Activated CD4-positive, alpha-beta memory T cell treated with anti-CD3 and anti-CD28 coated beads, Interleukin-2, amount 10 ng/mL, durations not matched to agents 7 days and 5 days (primary cell): ENCODE measurements around the gene WNK1. TPM values are rescaled to one million over a fixed set of nuclear protein-coding genes. Genes with fewer than 3 reads are reported as not detected.
"Not testable (repeated sequence)": the region's sequence is repeated elsewhere in the genome, so short reads cannot be mapped to it uniquely, and the experiment has no call there.

ENCODE experiments used
- CTCF ChIA-PET: fragments of 350-600 bp; sonication (Branson Sonifier 250); formaldehyde crosslinking; loops from one replicate; lab custom pipeline; 2021; ENCODE audit warnings: antibody characterized with exemption, inconsistent platforms; lab: Charles Lee
- POLR2A ChIA-PET: fragments of 350-600 bp; sonication (Branson Sonifier 250); formaldehyde crosslinking; loops from one replicate; lab custom pipeline; 2021; ENCODE audit warnings: antibody characterized with exemption; lab: Charles Lee
- DNase-seq: peaks from one replicate; pipeline ENCODE4 v3.0.0-alpha.2; 2020
- H3K27ac Mint-ChIP-seq: one replicate; pipeline ENCODE4 v1.8.0; 2021; ENCODE audit warnings: mild to moderate bottlenecking, mixed read lengths
- H3K27me3 Mint-ChIP-seq: one replicate; pipeline ENCODE4 v1.8.0; 2021; ENCODE audit warnings: mixed read lengths
- H3K36me3 Mint-ChIP-seq: one replicate; pipeline ENCODE4 v1.8.0; 2021; ENCODE audit warnings: low read depth, mixed read lengths
- H3K4me1 Mint-ChIP-seq: one replicate; pipeline ENCODE4 v1.8.0; 2021; ENCODE audit warnings: mixed read lengths
- H3K4me3 Mint-ChIP-seq: one replicate; pipeline ENCODE4 v1.8.0; 2021; ENCODE audit warnings: mild to moderate bottlenecking, mixed read lengths
- H3K9me3 Mint-ChIP-seq: one replicate; pipeline ENCODE4 v1.8.0; 2021; ENCODE audit warnings: mixed read lengths
- total RNA-seq, 2 experiments: library from RNA; stranded (reverse); gene quantifications; one replicate each; pipeline ENCODE4 v1.2.3, GENCODE V29; 2021

Gene WNK1
- total RNA-seq, 2 experiments from 2014 or later = 154 to 180 TPM

DNA sequence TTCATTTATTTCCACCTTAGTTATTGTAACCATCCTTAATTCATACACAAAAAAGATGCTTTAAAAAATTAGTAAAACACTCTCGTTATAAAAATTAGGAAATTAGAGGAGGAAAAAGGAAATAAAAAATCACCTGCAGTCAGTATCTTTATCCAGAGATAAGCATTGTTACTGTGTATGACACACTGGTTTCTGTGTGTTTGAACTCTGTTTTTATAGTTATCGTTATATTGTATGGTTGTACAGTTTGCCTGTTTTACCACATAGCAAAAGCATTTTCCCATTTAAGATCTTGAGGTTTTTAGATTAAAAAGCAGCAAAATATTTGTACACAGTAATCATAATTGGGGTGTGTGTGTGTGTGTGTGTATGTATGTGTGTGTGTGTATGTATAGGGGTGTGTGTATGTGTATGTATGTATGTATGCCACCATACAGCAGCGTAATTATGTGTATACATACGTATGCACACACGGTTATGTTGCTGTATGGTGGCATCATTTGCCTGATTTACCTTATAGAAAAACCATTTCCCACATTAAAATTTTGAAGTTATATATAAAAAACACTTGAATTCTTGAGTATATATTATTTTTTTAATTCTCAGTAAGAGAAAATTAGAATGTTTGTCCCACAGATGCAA lies 19.8 kb downstream of the WNK1 start:
- DNase-seq = no peak
- Mint-ChIP-seq H3K4me3 (no peak overlapping the region), H3K27ac (no peak overlapping the region), H3K27me3 (no peaks in the 10 kb centered on the region), H3K4me1 (peaks cover 64% of the 10 kb centered on the region), H3K36me3 (peaks cover 16% of the 10 kb centered on the region), H3K9me3 (no peaks in the 10 kb centered on the region)
- CTCF ChIA-PET = interaction anchor here (2.1 kb wide), 1 partner anchor 12 kb away, joined by 7 read pairs; no protein-coding TSS in a partner anchor
- POLR2A ChIA-PET = interaction anchor here (0.8 to 1.5 kb wide), 2 partner anchors 20 to 21 kb away, joined by 3 to 4 read pairs; partner anchors contain the start of gene WNK1

DNA sequence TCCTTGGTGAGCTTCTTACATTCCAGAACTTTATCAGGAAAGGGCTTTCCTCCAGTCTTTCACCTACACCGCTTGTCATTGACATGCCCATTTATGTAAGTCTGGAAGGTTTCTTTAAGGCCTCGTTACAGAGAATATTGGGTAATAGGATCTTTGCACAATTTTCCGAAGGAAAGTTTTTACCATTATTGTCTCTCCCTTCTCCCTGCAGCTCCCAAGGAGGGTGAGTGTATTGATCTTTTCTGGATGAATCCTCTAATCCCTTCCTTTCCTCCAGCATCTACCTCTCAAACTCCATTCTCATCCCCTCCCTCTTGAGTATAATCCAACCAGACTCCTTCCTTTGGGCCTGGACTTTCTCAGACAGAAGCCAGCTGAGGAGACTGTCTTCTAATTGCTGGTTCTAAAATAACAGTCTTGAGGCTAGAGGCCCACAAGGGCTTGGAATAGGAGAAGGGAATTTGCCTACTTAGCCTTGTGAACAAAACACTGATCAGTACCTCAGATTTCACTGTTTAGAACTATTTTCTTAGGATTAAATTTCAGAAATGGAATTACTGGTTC lies 21.8 kb downstream of the WNK1 start:
- Mint-ChIP-seq H3K9me3 (no peaks in the 10 kb centered on the region), H3K27ac (no peak overlapping the region), H3K36me3 (peaks cover 14% of the 10 kb centered on the region), H3K4me3 (no peak overlapping the region), H3K27me3 (no peaks in the 10 kb centered on the region), H3K4me1 (peaks cover 69% of the 10 kb centered on the region)
- no peak for DNase-seq
- ChIA-PET CTCF (no interaction called here), POLR2A (no interaction called here)

DNA sequence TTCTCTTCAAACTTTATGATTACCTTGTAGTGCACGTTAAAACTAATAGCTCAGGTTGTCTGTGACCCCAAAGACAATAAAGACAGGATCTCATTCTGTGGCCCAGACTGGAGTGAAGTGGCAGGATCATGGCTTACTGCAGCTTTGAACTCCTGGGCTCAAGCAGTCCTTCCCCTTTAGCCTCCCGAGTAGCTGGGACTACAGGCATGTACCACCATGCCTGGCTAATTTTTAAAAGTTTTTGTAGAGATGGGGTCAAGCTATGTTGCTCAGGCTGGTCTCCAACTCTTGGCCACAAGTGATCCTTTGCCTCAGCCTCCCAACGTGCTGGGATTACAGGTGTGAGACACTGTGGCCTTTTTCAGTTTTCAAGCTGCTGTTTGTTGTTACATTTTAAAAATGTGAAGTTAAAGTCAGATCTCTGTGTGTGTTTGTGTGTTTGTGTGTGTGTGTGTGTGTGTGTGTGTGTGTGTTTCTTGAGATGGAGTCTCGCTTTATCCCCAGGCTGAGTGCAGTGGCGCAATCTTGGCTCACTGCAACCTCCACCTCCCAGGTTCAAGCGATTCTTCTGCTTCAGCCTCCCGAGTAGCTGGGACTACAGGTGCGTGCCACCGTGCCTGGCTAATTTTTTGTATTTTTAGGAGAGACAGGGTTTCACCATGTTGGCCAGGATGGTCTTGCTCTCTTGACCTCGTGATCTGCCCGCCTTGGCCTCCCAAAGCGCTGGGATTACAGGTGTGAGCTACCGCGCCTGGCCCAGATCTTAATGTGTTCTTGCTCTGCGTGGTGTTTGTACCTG lies 23.8 kb downstream of the WNK1 start:
- not testable (repeated sequence) for DNase-seq, H3K27me3 Mint-ChIP-seq, H3K4me3 Mint-ChIP-seq, H3K9me3 Mint-ChIP-seq, H3K27ac Mint-ChIP-seq
- Mint-ChIP-seq H3K36me3 (peaks cover 17% of the 10 kb centered on the region), H3K4me1 (peaks cover 75% of the 10 kb centered on the region)
- ChIA-PET CTCF (interaction anchor here (0.8 to 1.7 kb wide), 9 partner anchors 10 to 203 kb away, joined by 3 to 7 read pairs (median 4); no protein-coding TSS in a partner anchor), POLR2A (interaction anchor here (0.8 to 3.0 kb wide), 6 partner anchors 9 to 133 kb away, joined by 3 to 22 read pairs (median 3); no protein-coding TSS in a partner anchor)

DNA sequence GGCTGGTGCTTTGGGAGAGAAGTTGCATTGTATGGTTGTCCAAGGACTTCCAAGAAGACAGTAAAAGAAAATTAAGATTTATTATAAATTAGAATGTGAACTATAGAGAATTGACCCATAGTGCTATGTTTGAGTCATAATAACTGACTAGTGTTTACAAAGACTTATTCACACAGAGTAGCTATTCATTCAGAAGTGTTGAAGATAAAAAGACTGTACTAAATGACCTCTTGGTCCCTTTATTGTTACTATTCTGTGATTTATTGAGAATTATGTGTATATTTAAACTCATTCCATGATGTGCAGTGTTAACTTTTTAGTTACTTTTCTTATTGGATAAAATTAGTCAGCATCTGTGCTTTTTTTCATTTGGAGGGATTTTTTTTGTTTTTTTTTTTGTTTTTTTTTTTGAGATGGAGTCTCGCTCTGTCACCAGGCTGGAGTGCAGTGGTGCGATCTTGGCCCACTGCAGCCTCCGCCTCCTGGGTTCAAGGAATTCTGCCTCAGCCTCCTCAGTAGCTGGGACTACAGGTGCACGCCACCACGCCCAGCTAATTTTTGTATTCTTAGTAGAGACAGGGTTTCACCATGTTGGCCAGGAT lies 24.5 kb downstream of the WNK1 start:
- H3K4me1 Mint-ChIP-seq = peaks cover 75% of the 10 kb centered on the region
- not testable (repeated sequence) for H3K27me3 Mint-ChIP-seq, H3K9me3 Mint-ChIP-seq, H3K4me3 Mint-ChIP-seq, DNase-seq
- ChIA-PET POLR2A (interaction anchor here (0.7 to 3.0 kb wide), 9 partner anchors 9 to 300 kb away, joined by 3 to 22 read pairs (median 4); no protein-coding TSS in a partner anchor), CTCF (interaction anchor here (0.6 to 1.6 kb wide), 13 partner anchors 8 to 207 kb away, joined by 3 to 7 read pairs (median 4); no protein-coding TSS in a partner anchor)
- H3K27ac Mint-ChIP-seq = peak overlapping the region; percentile 24
- H3K36me3 Mint-ChIP-seq = peaks cover 17% of the 10 kb centered on the region

DNA sequence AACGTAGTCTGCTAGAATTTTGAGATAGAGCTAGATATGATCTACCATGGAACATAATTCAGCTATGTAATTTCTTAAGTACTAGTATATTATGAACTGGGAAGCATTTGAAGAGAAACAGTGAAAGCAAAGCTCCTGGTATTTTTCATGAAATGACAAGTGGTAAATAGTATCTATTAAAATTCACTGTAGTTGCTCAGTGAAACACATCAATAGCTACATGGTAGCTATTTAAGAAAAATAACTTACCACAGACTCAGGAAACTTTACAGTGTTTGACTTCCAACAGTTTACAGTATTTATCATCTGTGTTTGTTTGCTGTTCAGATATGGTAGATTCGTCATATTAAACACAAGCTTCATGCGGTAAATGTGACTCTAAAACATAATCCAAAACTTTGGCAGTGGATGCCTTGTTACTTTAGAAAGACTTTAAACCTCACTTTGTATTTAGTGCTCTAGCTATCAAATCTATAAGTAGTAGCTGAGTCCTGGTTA lies 25.2 kb downstream of the WNK1 start:
- Mint-ChIP-seq H3K4me3 (no peak overlapping the region), H3K36me3 (peaks cover 16% of the 10 kb centered on the region), H3K27me3 (no peaks in the 10 kb centered on the region), H3K4me1 (peaks cover 74% of the 10 kb centered on the region), H3K9me3 (no peaks in the 10 kb centered on the region), H3K27ac (no peak overlapping the region)
- ChIA-PET POLR2A (interaction anchor here (0.7 to 3.0 kb wide), 8 partner anchors 10 to 300 kb away, joined by 3 to 22 read pairs (median 4); no protein-coding TSS in a partner anchor), CTCF (interaction anchor here (0.6 to 1.5 kb wide), 14 partner anchors 9 to 324 kb away, joined by 3 to 6 read pairs (median 4); no protein-coding TSS in a partner anchor)
- DNase-seq = no peak

DNA sequence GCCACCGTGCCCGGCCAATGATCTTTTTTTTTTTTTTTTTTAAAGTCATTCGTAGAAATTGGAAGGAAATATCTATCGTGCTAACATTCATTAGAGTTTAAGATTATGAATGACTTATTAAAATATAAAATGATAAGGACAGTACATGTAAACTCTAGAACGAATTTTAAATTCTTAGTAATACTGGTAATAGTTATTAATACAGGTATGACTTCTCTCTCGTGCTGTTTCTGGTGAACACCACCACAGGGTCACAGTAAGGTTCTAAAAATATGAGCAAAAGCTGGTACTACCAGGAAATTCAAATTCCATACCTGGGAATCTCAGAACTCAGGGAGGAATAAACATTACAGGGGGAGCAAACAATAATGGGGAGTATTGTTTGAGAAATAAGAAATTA lies 26.2 kb downstream of the WNK1 start:
- Mint-ChIP-seq H3K36me3 (peaks cover 16% of the 10 kb centered on the region), H3K27ac (peak overlapping the region; percentile 66), H3K27me3 (no peaks in the 10 kb centered on the region), H3K9me3 (no peaks in the 10 kb centered on the region), H3K4me1 (peaks cover 64% of the 10 kb centered on the region), H3K4me3 (peak overlapping the region; percentile 62)
- POLR2A ChIA-PET = interaction anchor here (1.4 kb wide), 1 partner anchor 168 kb away, joined by 3 read pairs; no protein-coding TSS in a partner anchor
- no peak for DNase-seq
- CTCF ChIA-PET = interaction anchor here (1.5 kb wide), 1 partner anchor 38 kb away, joined by 4 read pairs; no protein-coding TSS in a partner anchor

DNA sequence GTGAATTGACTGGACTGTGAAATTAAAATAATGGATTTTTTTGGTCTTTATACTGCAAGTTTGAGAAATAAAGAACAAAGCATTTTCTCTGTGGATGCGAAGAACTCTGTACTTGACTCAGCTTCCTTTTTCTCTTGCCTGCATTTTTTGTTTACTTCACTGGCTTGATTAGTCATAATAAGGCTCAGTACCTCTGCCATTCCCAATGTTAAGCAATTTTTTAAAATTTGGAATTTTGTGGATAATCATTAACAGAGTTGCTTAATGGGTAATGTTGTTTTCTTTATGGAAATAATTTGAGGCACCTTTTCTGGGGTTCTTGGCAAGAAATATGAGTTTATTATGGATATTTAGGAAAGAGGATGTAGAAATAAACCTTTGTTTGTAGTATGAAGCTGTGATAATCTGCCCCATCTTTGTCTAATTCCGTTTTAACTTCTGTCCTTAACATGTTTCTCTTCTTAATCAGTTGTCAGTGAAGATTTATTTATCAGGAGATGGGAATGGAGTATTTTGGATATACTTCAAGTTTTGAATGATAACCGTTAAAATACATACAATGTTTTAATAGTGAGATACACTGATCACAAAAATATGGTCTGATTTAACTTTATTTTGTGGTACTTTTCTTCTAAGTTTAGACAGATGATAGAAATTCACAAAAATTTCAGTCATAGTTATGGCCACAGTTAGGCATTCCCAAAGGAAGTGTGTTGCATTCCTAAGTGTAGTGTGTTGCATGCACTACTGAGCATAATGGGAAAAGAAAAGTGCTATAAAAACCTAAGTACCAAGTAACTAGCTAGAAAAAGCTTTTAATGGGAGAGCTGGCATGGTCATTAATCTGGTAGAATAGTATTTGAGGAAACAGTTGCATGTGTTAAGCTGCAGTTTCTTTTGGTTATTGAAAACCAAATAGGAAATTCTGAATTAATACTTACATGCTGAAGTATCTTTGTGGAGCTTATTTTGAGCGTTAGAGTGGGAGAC lies 27.7 kb downstream of the WNK1 start:
- DNase-seq = no peak
- no peaks in the 10 kb centered on the region for H3K27me3 Mint-ChIP-seq
- ChIA-PET POLR2A (interaction anchor here (0.7 to 2.8 kb wide), 8 partner anchors 11 to 212 kb away, joined by 3 to 18 read pairs (median 4); no protein-coding TSS in a partner anchor), CTCF (interaction anchor here (0.6 to 2.5 kb wide), 12 partner anchors 12 to 318 kb away, joined by 3 to 11 read pairs (median 4); partner anchors contain the start of gene RAD52)
- H3K4me1 Mint-ChIP-seq = peaks cover 61% of the 10 kb centered on the region
- no peaks in the 10 kb centered on the region for H3K9me3 Mint-ChIP-seq
- H3K36me3 Mint-ChIP-seq = peaks cover 13% of the 10 kb centered on the region
- H3K4me3 Mint-ChIP-seq = peak overlapping the region; percentile 65
- H3K27ac Mint-ChIP-seq = peak overlapping the region; percentile 41

DNA sequence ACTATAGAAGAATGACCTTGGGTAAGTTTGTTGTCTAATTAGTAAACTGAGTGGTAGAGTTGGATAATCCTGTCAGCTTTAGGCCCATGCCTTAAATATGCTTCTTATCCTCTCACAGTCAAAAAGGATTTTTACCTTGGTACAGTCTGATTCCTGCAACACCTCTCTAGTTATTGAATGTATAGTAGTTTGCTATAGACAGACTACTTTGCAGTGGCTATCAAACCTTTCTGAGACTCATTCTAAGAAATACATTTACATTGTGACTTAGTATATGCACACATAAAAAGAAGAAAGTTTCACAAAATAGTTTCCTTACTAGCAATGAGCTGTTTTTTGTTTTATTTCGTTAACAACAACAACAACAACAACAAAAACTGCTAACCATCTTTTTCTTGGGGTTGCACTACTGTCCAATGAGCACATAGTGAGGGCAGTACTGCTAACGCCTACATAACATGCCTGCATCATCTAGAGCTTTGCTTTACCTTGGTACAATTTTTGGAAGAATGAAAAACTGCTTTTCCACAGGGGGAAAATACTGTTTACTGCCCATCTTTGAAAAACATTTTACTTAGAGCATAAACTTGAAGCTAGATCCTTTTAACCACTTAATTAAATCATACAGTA lies 28.5 kb downstream of the WNK1 start:
- Mint-ChIP-seq H3K9me3 (no peaks in the 10 kb centered on the region), H3K27ac (no peak overlapping the region), H3K36me3 (peaks cover 11% of the 10 kb centered on the region), H3K27me3 (no peaks in the 10 kb centered on the region), H3K4me3 (no peak overlapping the region), H3K4me1 (peaks cover 62% of the 10 kb centered on the region)
- DNase-seq = no peak
- ChIA-PET CTCF (interaction anchor here (0.7 to 2.5 kb wide), 11 partner anchors 13 to 211 kb away, joined by 3 to 11 read pairs (median 3); partner anchors contain the start of gene RAD52), POLR2A (interaction anchor here (0.7 to 2.8 kb wide), 6 partner anchors 10 to 61 kb away, joined by 3 to 18 read pairs (median 4); no protein-coding TSS in a partner anchor)

DNA sequence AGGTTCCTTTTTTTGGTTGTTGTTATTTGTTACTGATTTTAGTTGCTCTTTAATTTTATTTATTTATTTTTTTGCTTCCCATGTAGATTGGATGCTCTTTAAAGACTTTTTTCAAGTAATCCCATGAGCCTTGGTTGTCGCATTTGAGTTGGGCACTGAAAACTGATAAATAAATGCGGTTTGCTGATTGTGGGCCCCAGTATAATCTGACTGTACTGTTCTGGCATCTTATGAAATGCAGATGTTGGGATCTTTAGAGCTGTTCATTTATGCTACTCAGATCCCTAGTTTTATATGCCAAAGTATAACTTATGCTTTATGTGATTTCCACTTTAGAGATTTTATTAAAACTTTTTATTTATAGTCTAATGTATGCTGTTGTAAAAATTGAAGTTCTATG lies 33.3 kb downstream of the WNK1 start:
- ChIA-PET POLR2A (interaction anchor here (1.2 kb wide), 1 partner anchor 9 kb away, joined by 3 read pairs; no protein-coding TSS in a partner anchor), CTCF (interaction anchor here (0.7 to 1.3 kb wide), 2 partner anchors 10 to 15 kb away, joined by 3 to 4 read pairs; no protein-coding TSS in a partner anchor)
- Mint-ChIP-seq H3K27me3 (no peaks in the 10 kb centered on the region), H3K36me3 (peaks cover 18% of the 10 kb centered on the region), H3K4me3 (no peak overlapping the region), H3K27ac (no peak overlapping the region), H3K4me1 (peaks cover 55% of the 10 kb centered on the region), H3K9me3 (peaks cover 2% of the 10 kb centered on the region)
- DNase-seq = no peak

DNA sequence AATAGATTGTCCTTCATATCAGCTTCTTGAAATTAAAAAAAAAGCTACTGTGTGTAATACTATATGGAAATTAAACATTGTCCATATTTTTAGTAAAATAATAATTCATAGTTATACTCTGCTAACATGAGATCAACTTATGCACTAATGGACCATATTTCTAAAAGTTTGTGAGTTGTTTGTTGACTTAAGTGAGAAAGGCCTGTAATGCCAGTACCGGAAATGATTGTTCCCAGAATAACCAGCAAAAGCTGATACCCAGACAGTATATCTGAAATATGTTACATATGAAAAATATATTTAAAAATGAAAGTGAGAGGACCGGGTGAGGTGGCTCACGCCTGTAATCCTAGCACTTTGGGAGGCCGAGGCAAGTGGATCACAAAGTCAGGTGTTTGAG lies 35.9 kb downstream of the WNK1 start:
- Mint-ChIP-seq H3K27ac (no peak overlapping the region), H3K27me3 (no peaks in the 10 kb centered on the region), H3K36me3 (peaks cover 18% of the 10 kb centered on the region), H3K4me3 (no peak overlapping the region), H3K9me3 (peaks cover 2% of the 10 kb centered on the region), H3K4me1 (peaks cover 57% of the 10 kb centered on the region)
- CTCF ChIA-PET = interaction anchor here (1.7 kb wide), 1 partner anchor 26 kb away, joined by 5 read pairs; no protein-coding TSS in a partner anchor
- POLR2A ChIA-PET = interaction anchor here (1.4 to 1.9 kb wide), 2 partner anchors 11 to 33 kb away, joined by 5 read pairs; no protein-coding TSS in a partner anchor
- no peak for DNase-seq
